Midbrain (tissue), 1 donor: Measurements from ENCODE around the gene MYO18A.
"Not testable (repeated sequence)": the region's sequence is repeated elsewhere in the genome, so short reads cannot be mapped to it uniquely, and the experiment has no call there.

Experiments
- DNase-seq: peaks from one replicate; lab custom pipeline; 2025; lab: John Stamatoyannopoulos, UW

MYO18A gene

GRCh38 chr17:29102046-29102445, 78.2 kb downstream of the MYO18A start:
- DNase-seq, result no peak

- DNase-seq, result no peak
Measured at GRCh38 chr17:29100296-29100695, 79.9 kb downstream of the MYO18A start.

GRCh38 chr17:29099527-29099926, 80.7 kb downstream of the MYO18A start:
- DNase-seq, result no peak

DNA sequence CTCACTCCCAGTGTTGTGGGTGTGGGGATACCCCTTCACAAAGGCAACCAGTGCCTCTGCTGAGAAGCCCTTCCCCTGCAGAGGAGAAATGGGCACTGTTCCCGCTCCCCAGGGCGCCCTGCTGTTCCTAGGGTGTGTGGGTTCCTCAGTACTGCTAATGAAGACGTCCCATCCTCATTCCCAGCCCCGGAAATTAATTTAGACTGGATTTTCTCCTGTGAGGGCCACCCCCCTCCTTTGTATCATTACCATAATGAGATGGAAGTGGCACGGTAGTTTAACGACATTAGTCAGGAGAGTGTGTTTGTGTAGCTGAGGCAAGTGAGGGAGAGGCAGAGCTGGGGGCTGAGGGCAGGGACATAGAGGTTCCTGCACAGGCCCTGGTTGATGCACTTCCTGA, 84.1 kb downstream of the MYO18A start:
- no peak for DNase-seq

- DNase-seq, result no peak
Measured at GRCh38 chr17:29095439-29095838, 84.8 kb downstream of the MYO18A start.

DNA sequence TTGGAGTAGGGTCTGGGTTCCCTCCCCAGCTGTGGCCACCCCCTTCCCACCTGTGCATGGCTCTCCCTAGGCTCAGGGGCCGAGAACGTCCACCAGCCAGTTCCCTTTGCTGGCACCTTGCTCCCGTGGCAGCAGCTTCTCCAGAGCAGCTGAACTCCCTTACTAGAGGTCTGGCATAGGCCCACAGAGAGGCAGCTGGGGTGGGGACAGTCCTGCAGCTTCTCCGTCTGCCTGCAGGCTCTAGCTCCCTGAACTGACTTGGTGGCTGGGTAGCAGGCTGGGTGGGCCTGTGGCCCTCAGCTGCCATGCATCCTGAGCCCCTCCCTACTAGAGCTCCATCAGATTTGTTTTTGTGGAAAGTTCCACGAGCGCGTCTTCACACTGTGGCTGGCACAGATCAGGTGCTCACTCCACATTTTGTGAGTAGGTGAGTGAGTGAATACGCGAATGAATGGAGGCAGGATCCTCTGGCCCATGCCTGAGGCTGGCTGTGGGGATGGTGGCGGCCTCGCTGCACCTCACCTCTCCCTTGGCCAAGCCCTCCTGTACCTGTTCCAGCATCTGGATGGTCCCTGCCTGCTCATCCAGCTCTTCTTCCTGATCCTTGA, 86.0 kb downstream of the MYO18A start:
- no peak for DNase-seq

- no peak for DNase-seq
Measured at GRCh38 chr17:29093090-29093871, 86.9 kb downstream of the MYO18A start.

DNA sequence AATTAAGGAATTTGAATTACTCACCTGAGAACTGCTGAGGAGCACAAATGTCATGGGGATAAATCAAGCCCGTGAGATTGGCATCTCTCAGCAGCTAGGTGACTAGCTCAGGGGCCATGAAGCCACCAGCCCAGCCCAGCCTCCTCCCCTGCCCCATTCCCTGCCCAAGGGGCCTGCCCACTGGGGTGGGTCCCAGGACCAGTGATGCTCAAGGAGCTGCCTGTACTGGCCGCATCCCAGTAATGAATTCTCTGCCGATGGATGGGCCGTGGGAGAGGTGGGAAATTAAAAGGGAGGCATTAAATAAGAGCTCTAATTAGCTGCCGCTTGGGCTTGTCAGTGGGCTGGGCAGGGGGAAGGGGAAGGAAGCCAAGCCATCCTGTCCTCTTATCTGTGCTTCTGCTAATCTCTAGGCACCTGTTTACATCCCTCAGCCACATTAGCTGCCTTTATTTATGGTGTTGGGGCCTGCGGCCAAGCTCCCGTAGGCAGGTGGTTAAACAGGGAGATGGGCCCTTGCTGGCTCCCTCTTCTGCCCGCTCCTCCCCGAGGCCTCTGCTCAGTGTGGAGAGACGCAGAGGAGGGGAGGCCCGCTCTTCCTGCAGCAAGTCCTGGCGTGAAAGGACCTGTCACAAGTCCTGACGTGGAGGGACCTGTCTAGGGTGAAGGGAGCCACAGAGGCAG, 88.5 kb downstream of the MYO18A start:
- DNase-seq, result no peak

- peak; percentile 14 for DNase-seq
Measured at GRCh38 chr17:29090750-29091605, 89.2 kb downstream of the MYO18A start.

- no peak for DNase-seq
Measured at GRCh38 chr17:29090108-29090507, 90.1 kb downstream of the MYO18A start.

- peak; percentile 84 for DNase-seq
Measured at GRCh38 chr17:29089601-29090044, 90.6 kb downstream of the MYO18A start.

- not testable (repeated sequence) for DNase-seq
Measured at GRCh38 chr17:29088782-29089181, 91.4 kb downstream of the MYO18A start.

DNA sequence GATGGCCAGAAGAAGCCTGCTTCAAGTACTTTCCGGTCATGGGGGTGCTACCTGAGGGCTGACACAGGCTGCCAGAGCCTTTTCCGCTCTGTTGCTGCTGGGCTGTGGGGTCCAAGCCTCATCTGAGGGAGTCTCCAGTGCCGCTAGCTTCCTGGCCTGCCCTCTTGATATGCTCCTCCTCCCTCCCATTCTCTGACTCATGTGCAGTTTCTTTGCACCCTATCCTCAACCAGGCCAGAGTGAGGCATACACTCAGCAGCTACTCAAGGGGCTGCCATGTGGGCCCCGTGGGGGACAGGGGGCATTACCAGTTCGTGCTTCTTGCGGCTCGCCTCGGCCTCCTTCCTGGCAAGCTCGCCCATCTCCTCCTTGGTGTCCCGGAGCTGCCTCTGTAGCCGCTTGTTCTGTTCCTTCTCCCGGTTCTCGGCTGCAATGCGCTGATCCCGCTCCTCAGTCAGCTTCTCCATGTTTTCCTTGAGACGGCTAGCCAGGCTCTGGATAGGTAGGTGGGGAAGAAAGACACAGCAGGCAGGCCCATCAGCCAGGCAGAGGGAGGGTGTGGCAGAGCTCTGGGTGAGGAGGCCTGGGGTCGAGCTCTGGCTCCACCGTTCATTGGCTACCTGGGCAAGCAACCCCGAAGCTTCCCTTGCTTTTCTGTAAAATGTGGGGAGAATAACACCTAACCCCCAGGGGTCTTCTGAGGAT, 93.4 kb downstream of the MYO18A start:
- DNase-seq, result no peak

DNA sequence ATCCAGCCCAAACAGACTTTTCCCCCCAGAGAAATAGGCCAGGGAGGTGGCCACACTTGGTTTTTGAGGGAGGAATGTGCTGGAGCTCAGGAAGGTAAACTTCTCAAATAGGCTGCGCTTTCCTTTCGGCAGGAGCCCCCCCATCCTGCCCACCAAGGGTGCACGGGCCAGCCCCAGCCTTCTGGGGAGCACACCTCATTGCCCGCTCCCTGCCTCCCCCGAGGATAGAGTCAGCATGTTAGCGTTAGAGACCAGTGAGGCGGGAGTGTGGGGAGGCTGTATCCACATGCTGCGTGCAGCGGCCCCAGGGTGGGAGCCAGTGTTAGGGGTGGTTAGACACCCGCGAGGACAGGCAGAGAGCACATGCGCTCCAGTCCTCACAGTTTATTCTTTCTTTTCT, 95.0 kb downstream of the MYO18A start:
- DNase-seq, result no peak

DNA sequence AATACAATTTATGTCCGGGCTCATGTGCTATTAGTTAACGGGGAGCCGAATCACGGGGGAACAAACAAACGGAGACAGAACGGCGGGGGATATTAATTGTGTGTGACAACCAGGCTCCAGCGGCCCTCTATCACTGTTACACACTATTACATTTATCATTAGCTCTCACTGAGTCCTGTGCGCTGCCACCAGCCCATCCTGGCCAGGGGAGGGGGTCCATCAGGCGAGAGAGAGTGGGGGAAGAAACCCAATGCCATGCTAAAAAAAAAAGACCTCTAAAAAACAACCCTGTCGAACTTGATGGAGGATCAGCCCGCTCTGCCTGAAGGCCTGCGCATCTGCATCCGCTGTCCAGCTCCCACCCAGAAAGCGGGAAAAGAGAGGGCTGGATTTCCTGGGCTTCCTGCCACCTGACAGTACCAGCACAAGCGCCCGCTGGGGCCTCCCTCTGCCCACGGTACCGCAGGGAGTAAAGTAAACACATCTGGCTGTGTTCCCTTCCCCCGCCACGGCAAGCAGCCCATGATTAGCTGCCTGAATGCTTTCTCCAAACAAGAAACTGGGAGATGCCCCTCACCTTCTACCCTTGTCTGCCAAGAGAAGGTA, 95.6 kb downstream of the MYO18A start:
- peak; percentile 31 for DNase-seq

GRCh38 chr17:29080965-29081364, 99.2 kb downstream of the MYO18A start:
- no peak for DNase-seq

DNA sequence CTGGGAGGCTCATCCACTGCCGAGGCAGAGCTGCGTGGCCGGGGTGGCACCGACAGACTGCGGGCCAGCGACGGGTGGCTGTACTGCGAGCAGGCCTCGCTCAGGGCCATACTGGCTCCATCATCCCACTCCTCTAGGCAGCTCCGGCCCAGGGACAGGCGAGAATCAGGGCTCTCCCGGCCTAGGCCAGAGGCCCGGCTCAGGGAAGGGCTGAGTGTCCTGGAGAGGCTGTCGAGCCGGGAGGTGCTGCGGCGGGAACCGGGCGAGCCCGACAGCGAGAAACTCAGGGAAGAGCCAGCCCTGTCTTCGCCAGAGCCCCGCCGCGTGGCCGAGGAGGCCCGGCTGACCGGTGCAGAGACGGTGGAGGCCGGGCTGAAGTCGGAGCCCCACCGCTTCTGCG, 99.9 kb downstream of the MYO18A start:
- no peak for DNase-seq

DNA sequence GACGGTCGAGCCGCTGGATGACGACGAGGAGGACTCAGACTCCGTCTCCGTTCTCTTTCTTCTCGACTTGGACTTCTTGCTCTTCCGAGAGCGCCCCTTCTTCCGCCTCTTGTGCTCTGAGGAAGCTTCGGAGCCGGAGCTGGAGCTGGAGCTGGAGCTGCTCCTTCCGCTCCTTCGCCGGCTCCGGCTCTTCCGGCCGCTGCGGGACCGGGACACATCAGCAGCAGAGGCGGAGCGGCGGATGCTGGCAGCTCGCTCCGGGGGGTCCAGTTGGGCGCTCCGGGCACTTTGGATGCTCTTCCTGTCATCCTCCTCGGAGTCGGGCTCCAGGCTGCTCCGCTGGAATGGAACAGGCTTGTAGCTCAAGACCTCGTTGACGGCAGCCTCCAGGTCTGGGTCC, 100.3 kb downstream of the MYO18A start:
- DNase-seq, result no peak

- DNase-seq, result no peak
Measured at GRCh38 chr17:29079433-29079832, 100.8 kb downstream of the MYO18A start.

DNA sequence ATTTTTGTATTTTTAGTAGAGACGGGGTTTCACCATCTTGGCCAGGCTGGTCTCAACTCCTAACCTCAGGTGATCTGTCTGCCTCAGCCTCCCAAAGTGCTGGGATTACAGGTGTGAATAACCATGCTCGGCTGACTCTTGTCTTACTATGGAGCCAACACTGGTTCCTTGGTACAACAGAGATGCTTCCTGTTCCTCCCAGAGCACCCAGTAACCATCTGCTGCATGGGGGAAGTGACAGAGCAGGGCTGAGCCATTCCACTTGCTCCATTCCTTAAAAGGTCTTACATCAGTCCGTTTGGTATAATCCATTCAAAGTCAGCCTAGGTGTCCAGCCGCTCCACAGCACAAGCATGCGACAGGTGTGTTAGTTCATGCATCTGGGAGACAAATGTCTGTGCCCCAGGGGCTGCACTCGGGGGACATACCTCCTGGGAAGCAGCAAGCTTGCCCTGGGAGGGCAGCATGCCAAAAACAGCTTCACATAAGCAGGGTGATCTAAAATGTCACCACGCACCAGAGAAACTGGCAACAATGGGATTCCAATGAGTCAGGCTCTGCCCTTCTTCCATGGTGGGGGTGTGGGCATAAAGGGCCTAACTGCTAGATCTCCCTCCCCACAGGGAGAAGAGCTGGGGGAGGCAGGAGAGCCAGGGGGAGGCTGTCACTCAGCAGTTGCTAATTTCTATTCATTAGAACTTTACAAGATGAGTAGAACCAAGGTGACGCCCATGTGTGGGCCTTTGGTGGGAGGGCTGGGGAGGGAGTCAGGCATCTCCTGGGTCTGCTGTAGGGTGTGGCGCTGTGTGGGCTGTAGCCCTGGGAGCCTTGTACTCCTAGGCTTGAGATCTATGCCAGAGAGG, 101.8 kb downstream of the MYO18A start:
- DNase-seq, result no peak
